GM23338 (cell line): ENCODE results near the gene CACNA2D3. TPM values are rescaled to one million over a fixed set of nuclear protein-coding genes. Genes with fewer than 3 reads are reported as not detected.

Source experiments
- ATAC-seq: fragments of 200-7000 bp; cut with Tn5 transposase; 3 replicates; pipeline ENCODE4 v1.9.1; 2020
- DNase-seq: peaks from one replicate; pipeline ENCODE4 v3.0.0-alpha.2; 2015; ENCODE audit warnings: low spot score
- H2AFZ ChIP-seq: fragments of 200-600 bp; sonication (generic); 2 replicates; pipeline ENCODE4 v1.8.0; 2016; ENCODE audit warnings: antibody characterized with exemption, mild to moderate bottlenecking, moderate library complexity
- H3F3A ChIP-seq: fragments of 200-600 bp; sonication (generic); replicated peaks from 2 replicates; pipeline ENCODE4 v1.8.0; 2017; ENCODE audit warnings: antibody characterized with exemption, mixed run types, low read depth
- H3K27ac ChIP-seq: fragments of 200-600 bp; sonication (generic); 2 replicates; pipeline ENCODE4 v1.6.1; 2016; ENCODE audit warnings: low read depth
- H3K27me3 ChIP-seq: fragments of 200-600 bp; sonication (generic); 2 replicates; pipeline ENCODE4 v1.8.0; 2016; ENCODE audit warnings: mild to moderate bottlenecking, mixed run types, moderate library complexity; ENCODE audit not compliant: insufficient read depth
- H3K36me3 ChIP-seq: fragments of 200-600 bp; sonication (generic); 2 replicates; pipeline ENCODE4 v1.8.0; 2016; ENCODE audit warnings: mild to moderate bottlenecking; ENCODE audit not compliant: insufficient read depth
- H3K4me1 ChIP-seq: fragments of 200-600 bp; sonication (generic); 2 replicates; pipeline ENCODE4 v1.8.0; 2016; ENCODE audit warnings: mild to moderate bottlenecking, moderate library complexity; ENCODE audit not compliant: insufficient read depth
- H3K4me2 ChIP-seq: fragments of 200-600 bp; sonication (generic); 2 replicates; pipeline ENCODE4 v1.7.1; 2017; ENCODE audit warnings: mixed run types
- H3K4me3 ChIP-seq: fragments of 200-600 bp; sonication (generic); 2 replicates; pipeline ENCODE4 v1.6.1; 2016; ENCODE audit warnings: mixed run types
- H3K79me2 ChIP-seq: fragments of 200-600 bp; sonication (generic); replicated peaks from 2 replicates; pipeline ENCODE4 v1.8.0; 2017; ENCODE audit warnings: mild to moderate bottlenecking; ENCODE audit not compliant: insufficient read depth
- H3K9me2 ChIP-seq: fragments of 200-600 bp; sonication (generic); 2 replicates; pipeline ENCODE4 v1.8.0; 2017; ENCODE audit not compliant: insufficient read depth
- H4K20me1 ChIP-seq: fragments of 200-600 bp; sonication (generic); replicated peaks from 2 replicates; pipeline ENCODE4 v1.8.0; 2017; ENCODE audit warnings: mild to moderate bottlenecking; ENCODE audit not compliant: insufficient read depth
- H3K27ac Mint-ChIP-seq: 2 replicates; pipeline ENCODE4 v1.8.0; 2020; ENCODE audit warnings: inconsistent platforms, mild to moderate bottlenecking, moderate library complexity, mixed read lengths
- H3K27me3 Mint-ChIP-seq: 3 replicates; pipeline ENCODE4 v1.8.0; 2022; ENCODE audit warnings: low read depth, mild to moderate bottlenecking, moderate library complexity, mixed read lengths, inconsistent platforms; ENCODE audit not compliant: insufficient read depth, poor library complexity
- H3K36me3 Mint-ChIP-seq: 3 replicates; pipeline ENCODE4 v1.8.0; 2021; ENCODE audit warnings: low read depth, mild to moderate bottlenecking, inconsistent platforms, moderate library complexity, mixed read lengths
- H3K4me1 Mint-ChIP-seq: 3 replicates; pipeline ENCODE4 v1.8.0; 2020; ENCODE audit warnings: mild to moderate bottlenecking, inconsistent platforms, mixed read lengths
- H3K4me3 Mint-ChIP-seq: 3 replicates; pipeline ENCODE4 v1.8.0; 2021; ENCODE audit warnings: moderate library complexity, mild to moderate bottlenecking, inconsistent platforms, mixed read lengths
- H3K9me3 Mint-ChIP-seq: 3 replicates; pipeline ENCODE4 v1.8.0; 2020; ENCODE audit warnings: moderate library complexity, mild to moderate bottlenecking, inconsistent platforms, mixed read lengths
- CTCF ChIP-seq, 2 experiments: fragments of 200-600 bp in 1 of 2; sonication (generic) in 1 of 2; conservative IDR thresholded peaks; 2 replicates each; pipeline versions ENCODE4 v1.5.1 to v1.6.1; 2016 to 2017; ENCODE audit warnings: antibody characterized with exemption in 2 of 2, low read depth in 2 of 2, mild to moderate bottlenecking in 2 of 2, moderate library complexity in 1 of 2
- ETS1 ChIP-seq: IDR thresholded peaks from 2 replicates; pipeline ENCODE4 v1.6.1; 2016; ENCODE audit warnings: antibody characterized with exemption
- EZH2 ChIP-seq: fragments of 200-600 bp; sonication (generic); IDR thresholded peaks from one replicate; pipeline ENCODE4 v1.8.0; 2017; ENCODE audit warnings: antibody characterized with exemption, mild to moderate bottlenecking, low read depth; ENCODE audit not compliant: unreplicated experiment
- REST ChIP-seq: IDR thresholded peaks from one replicate; pipeline ENCODE4 v1.6.1; 2018; ENCODE audit warnings: antibody characterized with exemption; ENCODE audit not compliant: unreplicated experiment
- ZNF114 ChIP-seq: fragments of 250-450 bp; sonication (Bioruptor Pico); IDR thresholded peaks from 2 replicates; pipeline ENCODE4 v1.5.0; 2020; ENCODE audit warnings: mild to moderate bottlenecking, moderate library complexity
- ZNF331 ChIP-seq: fragments of 250-450 bp; sonication (Bioruptor Pico); IDR thresholded peaks from 2 replicates; pipeline ENCODE4 v1.5.0; 2020; ENCODE audit warnings: low read depth, mild to moderate bottlenecking, moderate library complexity
- polyA plus RNA-seq: library from polyadenylated mRNA; unstranded; fragments of >200 nt; fragmentation: Nextera tagmentation; extraction: Ambion mirVana; gene quantifications from 2 replicates; pipeline ENCODE4 v1.2.1, GENCODE V29; 2016
- total RNA-seq: library from RNA; depleted of rRNA; stranded (reverse); fragments of >200 nt; shearing (Covaris generic); gene quantifications from 2 replicates; pipeline ENCODE4 v1.2.3, GENCODE V29; 2014
- TF ChIP-seq, protein P1 (sequence below): fragments of 250-450 bp; sonication (Bioruptor Pico); IDR thresholded peaks from 2 replicates; pipeline ENCODE4 v1.5.0; 2020; ENCODE audit warnings: mild to moderate bottlenecking, moderate library complexity

CACNA2D3 gene
- total and polyA plus RNA-seq, 2 experiments from 2014 or later = 2.2 to 2.3 TPM

GRCh38 chr3:54353546-54353945, 231.2 kb downstream of the CACNA2D3 start (continued):
- TF ChIP-seq ZNF114 (CRISPR knock-in tag) = no peak
- TF ChIP-seq REST = no peak
- no peak for TF ChIP-seq CTCF (conservative IDR thresholded peaks at IDR 0.05; ENCODE audit: low read depth in 2 of 2)

- no peak overlapping the region for H3K4me3 Mint-ChIP-seq
- ATAC-seq (no peak), DNase-seq (no peak)
- Histone ChIP-seq H3K9me2 (0 out of 2 replicates have a peak, but pooled peaks cover 11% of the 10 kb centered on the region), H3K27ac (no peak overlapping the region), H3K36me3 (no peaks in the 10 kb centered on the region), H3K4me3 (no peak overlapping the region), H3K4me2 (no peak overlapping the region), H3F3A (no peaks in the 10 kb centered on the region), H3K79me2 (no peaks in the 10 kb centered on the region), H3K27me3 (no peaks in the 10 kb centered on the region), H3K4me1 (peaks cover 8% of the 10 kb centered on the region), H4K20me1 (no peaks in the 10 kb centered on the region), H2AFZ (no peak overlapping the region)
- no peaks in the 10 kb centered on the region for H3K9me3 Mint-ChIP-seq
- H3K4me1 Mint-ChIP-seq = peaks cover 16% of the 10 kb centered on the region
- H3K27me3 Mint-ChIP-seq = peaks cover 2% of the 10 kb centered on the region
- H3K36me3 Mint-ChIP-seq = no peaks in the 10 kb centered on the region
- TF ChIP-seq ZNF331 (CRISPR knock-in tag) (no peak), EZH2 (no peak), ETS1 (no peak)
- TF ChIP-seq, protein P1, sequence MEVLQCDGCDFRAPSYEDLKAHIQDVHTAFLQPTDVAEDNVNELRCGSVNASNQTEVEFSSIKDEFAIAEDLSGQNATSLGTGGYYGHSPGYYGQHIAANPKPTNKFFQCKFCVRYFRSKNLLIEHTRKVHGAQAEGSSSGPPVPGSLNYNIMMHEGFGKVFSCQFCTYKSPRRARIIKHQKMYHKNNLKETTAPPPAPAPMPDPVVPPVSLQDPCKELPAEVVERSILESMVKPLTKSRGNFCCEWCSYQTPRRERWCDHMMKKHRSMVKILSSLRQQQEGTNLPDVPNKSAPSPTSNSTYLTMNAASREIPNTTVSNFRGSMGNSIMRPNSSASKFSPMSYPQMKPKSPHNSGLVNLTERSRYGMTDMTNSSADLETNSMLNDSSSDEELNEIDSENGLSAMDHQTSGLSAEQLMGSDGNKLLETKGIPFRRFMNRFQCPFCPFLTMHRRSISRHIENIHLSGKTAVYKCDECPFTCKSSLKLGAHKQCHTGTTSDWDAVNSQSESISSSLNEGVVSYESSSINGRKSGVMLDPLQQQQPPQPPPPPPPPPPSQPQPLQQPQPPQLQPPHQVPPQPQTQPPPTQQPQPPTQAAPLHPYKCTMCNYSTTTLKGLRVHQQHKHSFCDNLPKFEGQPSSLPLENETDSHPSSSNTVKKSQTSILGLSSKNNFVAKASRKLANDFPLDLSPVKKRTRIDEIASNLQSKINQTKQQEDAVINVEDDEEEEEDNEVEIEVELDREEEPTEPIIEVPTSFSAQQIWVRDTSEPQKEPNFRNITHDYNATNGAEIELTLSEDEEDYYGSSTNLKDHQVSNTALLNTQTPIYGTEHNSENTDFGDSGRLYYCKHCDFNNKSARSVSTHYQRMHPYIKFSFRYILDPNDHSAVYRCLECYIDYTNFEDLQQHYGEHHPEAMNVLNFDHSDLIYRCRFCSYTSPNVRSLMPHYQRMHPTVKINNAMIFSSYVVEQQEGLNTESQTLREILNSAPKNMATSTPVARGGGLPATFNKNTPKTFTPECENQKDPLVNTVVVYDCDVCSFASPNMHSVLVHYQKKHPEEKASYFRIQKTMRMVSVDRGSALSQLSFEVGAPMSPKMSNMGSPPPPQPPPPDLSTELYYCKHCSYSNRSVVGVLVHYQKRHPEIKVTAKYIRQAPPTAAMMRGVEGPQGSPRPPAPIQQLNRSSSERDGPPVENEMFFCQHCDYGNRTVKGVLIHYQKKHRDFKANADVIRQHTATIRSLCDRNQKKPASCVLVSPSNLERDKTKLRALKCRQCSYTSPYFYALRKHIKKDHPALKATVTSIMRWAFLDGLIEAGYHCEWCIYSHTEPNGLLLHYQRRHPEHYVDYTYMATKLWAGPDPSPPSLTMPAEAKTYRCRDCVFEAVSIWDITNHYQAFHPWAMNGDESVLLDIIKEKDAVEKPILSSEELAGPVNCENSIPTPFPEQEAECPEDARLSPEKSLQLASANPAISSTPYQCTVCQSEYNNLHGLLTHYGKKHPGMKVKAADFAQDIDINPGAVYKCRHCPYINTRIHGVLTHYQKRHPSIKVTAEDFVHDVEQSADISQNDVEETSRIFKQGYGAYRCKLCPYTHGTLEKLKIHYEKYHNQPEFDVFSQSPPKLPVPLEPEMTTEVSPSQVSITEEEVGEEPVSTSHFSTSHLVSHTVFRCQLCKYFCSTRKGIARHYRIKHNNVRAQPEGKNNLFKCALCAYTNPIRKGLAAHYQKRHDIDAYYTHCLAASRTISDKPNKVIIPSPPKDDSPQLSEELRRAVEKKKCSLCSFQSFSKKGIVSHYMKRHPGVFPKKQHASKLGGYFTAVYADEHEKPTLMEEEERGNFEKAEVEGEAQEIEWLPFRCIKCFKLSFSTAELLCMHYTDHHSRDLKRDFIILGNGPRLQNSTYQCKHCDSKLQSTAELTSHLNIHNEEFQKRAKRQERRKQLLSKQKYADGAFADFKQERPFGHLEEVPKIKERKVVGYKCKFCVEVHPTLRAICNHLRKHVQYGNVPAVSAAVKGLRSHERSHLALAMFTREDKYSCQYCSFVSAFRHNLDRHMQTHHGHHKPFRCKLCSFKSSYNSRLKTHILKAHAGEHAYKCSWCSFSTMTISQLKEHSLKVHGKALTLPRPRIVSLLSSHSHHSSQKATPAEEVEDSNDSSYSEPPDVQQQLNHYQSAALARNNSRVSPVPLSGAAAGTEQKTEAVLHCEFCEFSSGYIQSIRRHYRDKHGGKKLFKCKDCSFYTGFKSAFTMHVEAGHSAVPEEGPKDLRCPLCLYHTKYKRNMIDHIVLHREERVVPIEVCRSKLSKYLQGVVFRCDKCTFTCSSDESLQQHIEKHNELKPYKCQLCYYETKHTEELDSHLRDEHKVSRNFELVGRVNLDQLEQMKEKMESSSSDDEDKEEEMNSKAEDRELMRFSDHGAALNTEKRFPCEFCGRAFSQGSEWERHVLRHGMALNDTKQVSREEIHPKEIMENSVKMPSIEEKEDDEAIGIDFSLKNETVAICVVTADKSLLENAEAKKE = no peak
- no peak overlapping the region for H3K27ac Mint-ChIP-seq
These were observed 231.6 kb downstream of the CACNA2D3 start for GRCh38 chr3:54353946-54354345.
